ENCODE data around the gene CLCA2. TPM values are rescaled to one million over a fixed set of nuclear protein-coding genes. Genes with fewer than 3 reads are reported as not detected.

The CLCA2 gene
- total and polyA plus RNA-seq, 2 experiments from 2014 or later, result not detected

DNA sequence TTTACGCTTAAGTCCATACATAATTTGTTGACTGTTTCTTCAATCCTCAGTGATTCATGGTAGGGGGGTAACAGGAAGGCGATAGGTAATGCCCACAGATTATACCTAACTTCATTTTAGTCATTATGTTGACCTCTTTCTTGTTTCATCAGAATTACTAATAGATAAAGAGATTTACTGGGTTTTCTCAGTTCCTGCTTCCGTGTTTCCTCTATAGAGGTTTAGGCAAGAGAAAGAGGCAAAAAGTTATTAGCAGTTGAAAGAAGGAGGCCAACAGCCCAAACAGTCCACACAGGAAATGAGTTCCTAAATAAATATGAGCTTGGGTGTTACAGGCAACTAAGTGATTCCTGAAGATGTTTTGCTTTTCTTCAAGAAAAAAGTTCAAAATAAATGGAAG lies 26.9 kb downstream of the CLCA2 start (continued):
- TF ChIP-seq, protein P1, sequence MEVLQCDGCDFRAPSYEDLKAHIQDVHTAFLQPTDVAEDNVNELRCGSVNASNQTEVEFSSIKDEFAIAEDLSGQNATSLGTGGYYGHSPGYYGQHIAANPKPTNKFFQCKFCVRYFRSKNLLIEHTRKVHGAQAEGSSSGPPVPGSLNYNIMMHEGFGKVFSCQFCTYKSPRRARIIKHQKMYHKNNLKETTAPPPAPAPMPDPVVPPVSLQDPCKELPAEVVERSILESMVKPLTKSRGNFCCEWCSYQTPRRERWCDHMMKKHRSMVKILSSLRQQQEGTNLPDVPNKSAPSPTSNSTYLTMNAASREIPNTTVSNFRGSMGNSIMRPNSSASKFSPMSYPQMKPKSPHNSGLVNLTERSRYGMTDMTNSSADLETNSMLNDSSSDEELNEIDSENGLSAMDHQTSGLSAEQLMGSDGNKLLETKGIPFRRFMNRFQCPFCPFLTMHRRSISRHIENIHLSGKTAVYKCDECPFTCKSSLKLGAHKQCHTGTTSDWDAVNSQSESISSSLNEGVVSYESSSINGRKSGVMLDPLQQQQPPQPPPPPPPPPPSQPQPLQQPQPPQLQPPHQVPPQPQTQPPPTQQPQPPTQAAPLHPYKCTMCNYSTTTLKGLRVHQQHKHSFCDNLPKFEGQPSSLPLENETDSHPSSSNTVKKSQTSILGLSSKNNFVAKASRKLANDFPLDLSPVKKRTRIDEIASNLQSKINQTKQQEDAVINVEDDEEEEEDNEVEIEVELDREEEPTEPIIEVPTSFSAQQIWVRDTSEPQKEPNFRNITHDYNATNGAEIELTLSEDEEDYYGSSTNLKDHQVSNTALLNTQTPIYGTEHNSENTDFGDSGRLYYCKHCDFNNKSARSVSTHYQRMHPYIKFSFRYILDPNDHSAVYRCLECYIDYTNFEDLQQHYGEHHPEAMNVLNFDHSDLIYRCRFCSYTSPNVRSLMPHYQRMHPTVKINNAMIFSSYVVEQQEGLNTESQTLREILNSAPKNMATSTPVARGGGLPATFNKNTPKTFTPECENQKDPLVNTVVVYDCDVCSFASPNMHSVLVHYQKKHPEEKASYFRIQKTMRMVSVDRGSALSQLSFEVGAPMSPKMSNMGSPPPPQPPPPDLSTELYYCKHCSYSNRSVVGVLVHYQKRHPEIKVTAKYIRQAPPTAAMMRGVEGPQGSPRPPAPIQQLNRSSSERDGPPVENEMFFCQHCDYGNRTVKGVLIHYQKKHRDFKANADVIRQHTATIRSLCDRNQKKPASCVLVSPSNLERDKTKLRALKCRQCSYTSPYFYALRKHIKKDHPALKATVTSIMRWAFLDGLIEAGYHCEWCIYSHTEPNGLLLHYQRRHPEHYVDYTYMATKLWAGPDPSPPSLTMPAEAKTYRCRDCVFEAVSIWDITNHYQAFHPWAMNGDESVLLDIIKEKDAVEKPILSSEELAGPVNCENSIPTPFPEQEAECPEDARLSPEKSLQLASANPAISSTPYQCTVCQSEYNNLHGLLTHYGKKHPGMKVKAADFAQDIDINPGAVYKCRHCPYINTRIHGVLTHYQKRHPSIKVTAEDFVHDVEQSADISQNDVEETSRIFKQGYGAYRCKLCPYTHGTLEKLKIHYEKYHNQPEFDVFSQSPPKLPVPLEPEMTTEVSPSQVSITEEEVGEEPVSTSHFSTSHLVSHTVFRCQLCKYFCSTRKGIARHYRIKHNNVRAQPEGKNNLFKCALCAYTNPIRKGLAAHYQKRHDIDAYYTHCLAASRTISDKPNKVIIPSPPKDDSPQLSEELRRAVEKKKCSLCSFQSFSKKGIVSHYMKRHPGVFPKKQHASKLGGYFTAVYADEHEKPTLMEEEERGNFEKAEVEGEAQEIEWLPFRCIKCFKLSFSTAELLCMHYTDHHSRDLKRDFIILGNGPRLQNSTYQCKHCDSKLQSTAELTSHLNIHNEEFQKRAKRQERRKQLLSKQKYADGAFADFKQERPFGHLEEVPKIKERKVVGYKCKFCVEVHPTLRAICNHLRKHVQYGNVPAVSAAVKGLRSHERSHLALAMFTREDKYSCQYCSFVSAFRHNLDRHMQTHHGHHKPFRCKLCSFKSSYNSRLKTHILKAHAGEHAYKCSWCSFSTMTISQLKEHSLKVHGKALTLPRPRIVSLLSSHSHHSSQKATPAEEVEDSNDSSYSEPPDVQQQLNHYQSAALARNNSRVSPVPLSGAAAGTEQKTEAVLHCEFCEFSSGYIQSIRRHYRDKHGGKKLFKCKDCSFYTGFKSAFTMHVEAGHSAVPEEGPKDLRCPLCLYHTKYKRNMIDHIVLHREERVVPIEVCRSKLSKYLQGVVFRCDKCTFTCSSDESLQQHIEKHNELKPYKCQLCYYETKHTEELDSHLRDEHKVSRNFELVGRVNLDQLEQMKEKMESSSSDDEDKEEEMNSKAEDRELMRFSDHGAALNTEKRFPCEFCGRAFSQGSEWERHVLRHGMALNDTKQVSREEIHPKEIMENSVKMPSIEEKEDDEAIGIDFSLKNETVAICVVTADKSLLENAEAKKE (CRISPR knock-in tag; IDR thresholded peaks at IDR 0.05), result no peak
- TF ChIP-seq EZH2phosphoT487 (IDR thresholded peaks at IDR 0.05; ENCODE audit: unreplicated experiment) (no peak), ZNF114 (CRISPR knock-in tag; IDR thresholded peaks at IDR 0.05) (no peak)
- TF ChIP-seq, protein P2, sequence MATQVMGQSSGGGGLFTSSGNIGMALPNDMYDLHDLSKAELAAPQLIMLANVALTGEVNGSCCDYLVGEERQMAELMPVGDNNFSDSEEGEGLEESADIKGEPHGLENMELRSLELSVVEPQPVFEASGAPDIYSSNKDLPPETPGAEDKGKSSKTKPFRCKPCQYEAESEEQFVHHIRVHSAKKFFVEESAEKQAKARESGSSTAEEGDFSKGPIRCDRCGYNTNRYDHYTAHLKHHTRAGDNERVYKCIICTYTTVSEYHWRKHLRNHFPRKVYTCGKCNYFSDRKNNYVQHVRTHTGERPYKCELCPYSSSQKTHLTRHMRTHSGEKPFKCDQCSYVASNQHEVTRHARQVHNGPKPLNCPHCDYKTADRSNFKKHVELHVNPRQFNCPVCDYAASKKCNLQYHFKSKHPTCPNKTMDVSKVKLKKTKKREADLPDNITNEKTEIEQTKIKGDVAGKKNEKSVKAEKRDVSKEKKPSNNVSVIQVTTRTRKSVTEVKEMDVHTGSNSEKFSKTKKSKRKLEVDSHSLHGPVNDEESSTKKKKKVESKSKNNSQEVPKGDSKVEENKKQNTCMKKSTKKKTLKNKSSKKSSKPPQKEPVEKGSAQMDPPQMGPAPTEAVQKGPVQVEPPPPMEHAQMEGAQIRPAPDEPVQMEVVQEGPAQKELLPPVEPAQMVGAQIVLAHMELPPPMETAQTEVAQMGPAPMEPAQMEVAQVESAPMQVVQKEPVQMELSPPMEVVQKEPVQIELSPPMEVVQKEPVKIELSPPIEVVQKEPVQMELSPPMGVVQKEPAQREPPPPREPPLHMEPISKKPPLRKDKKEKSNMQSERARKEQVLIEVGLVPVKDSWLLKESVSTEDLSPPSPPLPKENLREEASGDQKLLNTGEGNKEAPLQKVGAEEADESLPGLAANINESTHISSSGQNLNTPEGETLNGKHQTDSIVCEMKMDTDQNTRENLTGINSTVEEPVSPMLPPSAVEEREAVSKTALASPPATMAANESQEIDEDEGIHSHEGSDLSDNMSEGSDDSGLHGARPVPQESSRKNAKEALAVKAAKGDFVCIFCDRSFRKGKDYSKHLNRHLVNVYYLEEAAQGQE (IDR thresholded peaks at IDR 0.05; ENCODE audit: unreplicated experiment), result no peak

DNA sequence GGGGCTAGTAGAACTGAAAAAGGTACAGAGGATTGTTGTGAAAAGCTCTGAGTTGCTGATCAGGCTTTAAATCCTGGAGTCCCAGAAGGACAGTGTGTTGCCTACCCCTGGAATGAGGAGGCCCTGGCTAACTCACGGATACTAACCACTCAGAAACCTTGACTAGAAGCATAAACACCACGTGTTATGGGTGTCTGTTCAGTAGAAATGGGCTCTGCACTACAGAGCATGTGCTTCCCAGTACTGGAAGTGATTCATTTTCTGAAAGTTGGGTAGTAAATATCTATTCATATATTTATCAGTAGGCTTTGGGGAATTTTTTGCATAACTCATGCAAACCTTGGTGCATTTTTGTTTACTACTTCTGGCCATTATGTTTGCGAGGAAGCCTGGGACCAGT lies 29.7 kb downstream of the CLCA2 start:
- peak; percentile 42; the same call in 2 of the 3 replicates for ATAC-seq
- no peak for TF ChIP-seq ZNF114 (CRISPR knock-in tag; IDR thresholded peaks at IDR 0.05)
- TF ChIP-seq EZH2phosphoT487 (IDR thresholded peaks at IDR 0.05; ENCODE audit: unreplicated experiment), result no peak
- TF ChIP-seq POLR2AphosphoS5 (IDR thresholded peaks at IDR 0.05; ENCODE audit: low read depth), result no peak
- TF ChIP-seq, protein P3, sequence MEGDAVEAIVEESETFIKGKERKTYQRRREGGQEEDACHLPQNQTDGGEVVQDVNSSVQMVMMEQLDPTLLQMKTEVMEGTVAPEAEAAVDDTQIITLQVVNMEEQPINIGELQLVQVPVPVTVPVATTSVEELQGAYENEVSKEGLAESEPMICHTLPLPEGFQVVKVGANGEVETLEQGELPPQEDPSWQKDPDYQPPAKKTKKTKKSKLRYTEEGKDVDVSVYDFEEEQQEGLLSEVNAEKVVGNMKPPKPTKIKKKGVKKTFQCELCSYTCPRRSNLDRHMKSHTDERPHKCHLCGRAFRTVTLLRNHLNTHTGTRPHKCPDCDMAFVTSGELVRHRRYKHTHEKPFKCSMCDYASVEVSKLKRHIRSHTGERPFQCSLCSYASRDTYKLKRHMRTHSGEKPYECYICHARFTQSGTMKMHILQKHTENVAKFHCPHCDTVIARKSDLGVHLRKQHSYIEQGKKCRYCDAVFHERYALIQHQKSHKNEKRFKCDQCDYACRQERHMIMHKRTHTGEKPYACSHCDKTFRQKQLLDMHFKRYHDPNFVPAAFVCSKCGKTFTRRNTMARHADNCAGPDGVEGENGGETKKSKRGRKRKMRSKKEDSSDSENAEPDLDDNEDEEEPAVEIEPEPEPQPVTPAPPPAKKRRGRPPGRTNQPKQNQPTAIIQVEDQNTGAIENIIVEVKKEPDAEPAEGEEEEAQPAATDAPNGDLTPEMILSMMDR (conservative IDR thresholded peaks at IDR 0.05; ENCODE audit: low read depth in 2 of 2), result no peak
- no peak for TF ChIP-seq NANOG (IDR thresholded peaks at IDR 0.05; ENCODE audit: borderline replicate concordance)
- no peak for TF ChIP-seq STAT1 (IDR thresholded peaks at IDR 0.05; ENCODE audit: unreplicated experiment)
- TF ChIP-seq EZH2 (IDR thresholded peaks at IDR 0.05; ENCODE audit: low read depth, unreplicated experiment), result no peak
- TF ChIP-seq, protein P4, sequence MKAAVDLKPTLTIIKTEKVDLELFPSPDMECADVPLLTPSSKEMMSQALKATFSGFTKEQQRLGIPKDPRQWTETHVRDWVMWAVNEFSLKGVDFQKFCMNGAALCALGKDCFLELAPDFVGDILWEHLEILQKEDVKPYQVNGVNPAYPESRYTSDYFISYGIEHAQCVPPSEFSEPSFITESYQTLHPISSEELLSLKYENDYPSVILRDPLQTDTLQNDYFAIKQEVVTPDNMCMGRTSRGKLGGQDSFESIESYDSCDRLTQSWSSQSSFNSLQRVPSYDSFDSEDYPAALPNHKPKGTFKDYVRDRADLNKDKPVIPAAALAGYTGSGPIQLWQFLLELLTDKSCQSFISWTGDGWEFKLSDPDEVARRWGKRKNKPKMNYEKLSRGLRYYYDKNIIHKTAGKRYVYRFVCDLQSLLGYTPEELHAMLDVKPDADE (IDR thresholded peaks at IDR 0.05), result no peak
- no peak for TF ChIP-seq JUNB (IDR thresholded peaks at IDR 0.05; ENCODE audit: unreplicated experiment)
- peaks cover 1% of the 10 kb centered on the region for H3K27me3 Mint-ChIP-seq (ENCODE audit: insufficient read depth, low read depth, poor library complexity)

More for the DNA sequence above, 29.7 kb downstream of the CLCA2 start:
- Mint-ChIP-seq H3K4me1 (peaks cover 10% of the 10 kb centered on the region; the same call in 2 of the 3 replicates), H3K27ac (no peak overlapping the region), H3K9me3 (no peaks in the 10 kb centered on the region), H3K4me3 (no peak overlapping the region), H3K36me3 (ENCODE audit: low read depth) (no peaks in the 10 kb centered on the region)
- Histone ChIP-seq H3K79me2 (replicated peaks; ENCODE audit: insufficient read depth) (no peaks in the 10 kb centered on the region), H3K4me1 (ENCODE audit: insufficient read depth) (peaks cover 5% of the 10 kb centered on the region; the same call in 1 of the 2 replicates), H3K4me3 (no peak overlapping the region), H3K36me3 (ENCODE audit: insufficient read depth) (no peaks in the 10 kb centered on the region), H3F3A (replicated peaks; ENCODE audit: low read depth) (no peaks in the 10 kb centered on the region), H3K27me3 (ENCODE audit: insufficient read depth) (no peaks in the 10 kb centered on the region), H4K20me1 (replicated peaks; ENCODE audit: insufficient read depth) (no peaks in the 10 kb centered on the region), H3K4me2 (0 out of 2 replicates have a peak overlapping the region, but pooled peaks have one; percentile 9), H2AFZ (peak overlapping the region; percentile 67), H3K27ac (ENCODE audit: low read depth) (no peak overlapping the region), H3K9me2 (ENCODE audit: insufficient read depth) (no peaks in the 10 kb centered on the region; the same call in 1 of the 2 replicates)
- no peak for DNase-seq (ENCODE audit: low spot score)

Data from GM23338 (cell line).